GM19193 (cell line): ENCODE data around the gene BCAS3.

Source experiments
- POLR2A ChIP-seq: IDR thresholded peaks from 4 replicates; pipeline ENCODE4 v1.6.1; 2011; ENCODE audit not compliant: insufficient read depth, insufficient read length; ENCODE audit errors: extremely low read depth

The BCAS3 gene

DNA sequence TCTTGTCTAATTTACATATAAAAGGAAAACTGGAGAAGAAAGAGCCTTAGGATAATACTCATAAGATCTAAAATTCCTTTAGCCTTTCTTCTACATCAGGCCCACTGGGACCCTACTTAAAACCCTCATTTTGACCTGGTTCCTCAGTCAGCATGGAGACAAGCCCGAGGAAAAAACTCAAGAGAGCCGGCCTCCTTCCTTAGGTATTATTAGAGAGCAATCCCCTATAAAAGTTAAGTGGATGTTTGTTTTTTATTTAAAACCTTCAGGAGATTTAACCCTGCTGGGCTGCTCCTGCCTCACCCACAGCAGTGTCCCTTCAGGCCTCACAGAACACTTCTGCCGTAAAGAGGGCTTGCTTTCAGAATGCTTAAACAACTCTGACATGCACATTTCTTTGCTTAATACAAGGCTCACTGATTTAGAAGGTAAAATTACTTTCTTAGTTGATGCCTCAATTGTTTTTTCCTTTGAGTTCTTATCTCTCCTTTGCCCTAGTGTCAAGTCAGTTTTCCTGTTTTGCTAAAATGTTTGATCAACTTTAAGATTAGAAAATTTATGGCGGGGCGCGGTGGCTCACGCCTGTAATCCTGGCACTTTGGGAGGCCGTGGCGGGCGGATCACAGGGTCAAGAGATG, 576.4 kb downstream of the BCAS3 start:
- TF ChIP-seq POLR2A = no peak

DNA sequence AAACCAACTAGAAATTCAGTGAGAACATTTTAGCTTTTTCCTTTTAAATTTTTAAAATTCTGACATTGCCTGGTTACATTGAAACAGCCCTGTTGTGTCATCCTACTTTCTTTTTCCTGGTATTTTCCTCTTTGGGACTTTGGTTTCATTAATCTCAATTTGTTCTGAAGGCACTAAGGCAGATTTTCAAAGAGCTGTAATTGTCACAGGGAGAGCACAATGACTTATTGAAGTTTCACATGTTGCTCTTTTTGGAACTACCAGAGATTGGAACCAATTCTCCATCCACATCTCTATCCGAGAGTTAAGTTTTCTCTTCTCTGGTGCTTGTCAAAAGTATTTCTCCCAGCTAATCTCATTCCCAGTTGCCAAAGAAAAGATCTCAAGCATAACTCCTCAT, 577.3 kb downstream of the BCAS3 start:
- TF ChIP-seq POLR2A = no peak

DNA sequence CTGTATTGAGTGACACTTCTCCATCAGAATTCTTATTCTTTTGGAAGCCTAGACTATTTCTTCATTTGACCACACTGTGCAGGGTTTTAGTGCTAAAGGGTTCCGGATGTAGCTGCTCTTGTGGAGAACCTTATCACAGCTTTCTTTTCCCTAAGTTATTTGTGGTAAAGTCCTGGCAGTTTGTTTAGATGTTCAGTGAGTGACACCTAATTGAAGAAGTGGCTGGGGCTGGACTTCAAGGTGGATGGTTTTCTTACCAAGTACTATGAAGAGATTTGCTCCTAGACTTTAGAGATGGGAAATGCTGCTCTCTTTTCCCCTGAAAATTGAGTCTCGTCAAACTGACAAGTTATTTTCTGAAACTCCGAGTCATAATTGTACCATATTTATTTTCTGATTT, 578.0 kb downstream of the BCAS3 start:
- no peak for TF ChIP-seq POLR2A

DNA sequence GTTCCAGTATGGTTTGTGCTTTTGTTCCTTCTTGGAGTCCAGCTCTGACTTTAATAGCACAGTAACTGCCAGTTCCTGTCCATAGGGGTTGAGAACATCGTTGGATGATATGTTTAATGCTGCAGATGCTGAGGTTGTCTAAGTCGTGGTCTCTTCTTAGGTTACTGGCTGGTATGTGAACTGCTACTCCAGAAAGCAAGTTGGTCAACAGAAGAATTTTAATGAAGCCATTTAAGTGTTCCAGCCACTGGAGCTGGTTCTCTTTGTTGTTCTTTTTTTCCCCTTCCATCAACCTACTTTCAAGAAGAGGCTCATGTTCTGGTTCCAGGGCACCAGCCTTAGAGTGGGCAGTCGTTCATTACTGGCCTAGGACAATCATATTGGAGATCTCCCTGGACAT, 581.7 kb downstream of the BCAS3 start:
- TF ChIP-seq POLR2A = no peak

DNA sequence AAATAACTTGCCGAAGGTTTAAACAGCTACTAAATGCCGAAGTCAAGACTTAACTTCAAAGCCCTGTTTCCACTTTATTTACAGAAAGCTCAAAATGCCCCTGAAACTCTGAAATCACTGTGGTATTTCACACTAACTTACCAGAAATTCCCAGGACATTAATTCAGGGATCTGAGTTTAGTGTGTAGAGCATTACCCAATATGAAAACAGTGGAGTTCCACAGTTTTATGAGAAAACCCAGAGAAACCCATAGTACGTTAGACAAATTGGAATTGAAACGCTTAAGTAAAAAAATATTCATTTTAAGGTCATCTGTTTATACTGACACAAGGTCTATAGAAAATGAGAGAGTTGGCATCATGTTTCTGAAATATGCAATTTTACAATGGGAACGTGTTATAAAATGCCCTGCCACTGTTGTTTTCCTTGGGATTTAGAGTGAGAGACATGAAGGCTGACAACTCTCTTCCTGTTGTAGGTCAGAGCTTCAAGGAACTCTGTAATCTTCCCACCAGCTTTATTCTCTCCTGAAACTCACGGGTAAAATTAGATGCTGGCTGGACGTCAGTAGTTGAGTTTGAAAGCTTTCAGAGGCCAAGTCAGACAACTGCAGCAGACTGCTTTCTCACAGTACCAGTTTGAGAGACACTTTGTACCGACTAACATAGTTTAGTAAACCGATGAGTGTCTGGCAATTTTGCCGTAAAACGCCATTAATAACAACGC, 582.6 kb downstream of the BCAS3 start:
- TF ChIP-seq POLR2A = no peak

DNA sequence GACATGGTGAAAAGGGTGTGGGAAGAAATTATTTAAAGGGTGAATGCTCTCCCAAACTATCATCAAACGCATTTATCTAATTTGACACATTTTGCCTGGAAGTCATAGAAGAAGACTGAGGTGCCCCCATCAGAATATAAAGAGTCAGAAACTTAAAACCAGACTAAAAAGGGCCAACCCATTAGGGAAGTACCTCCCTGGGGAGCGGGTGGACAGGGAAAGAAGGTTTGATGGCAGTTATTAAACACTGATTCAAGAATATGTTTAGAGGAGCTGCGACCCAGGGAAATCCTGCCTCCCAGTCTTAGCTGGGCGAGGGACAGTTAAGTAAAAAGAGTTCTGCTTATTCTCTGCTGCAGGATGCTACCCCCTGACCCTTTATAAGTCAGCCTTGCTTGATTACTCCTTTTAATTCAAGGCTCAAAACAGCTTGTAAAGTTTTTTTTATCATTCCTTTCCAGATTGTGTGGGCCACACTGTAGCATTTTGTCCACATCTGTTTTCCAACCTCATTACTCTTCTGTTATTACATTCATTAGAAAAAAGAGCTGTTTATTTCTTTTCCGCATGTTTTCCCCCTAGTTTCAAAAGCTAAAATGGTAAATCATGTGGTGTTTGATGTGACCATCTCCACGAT, 583.5 kb downstream of the BCAS3 start:
- TF ChIP-seq POLR2A = no peak

DNA sequence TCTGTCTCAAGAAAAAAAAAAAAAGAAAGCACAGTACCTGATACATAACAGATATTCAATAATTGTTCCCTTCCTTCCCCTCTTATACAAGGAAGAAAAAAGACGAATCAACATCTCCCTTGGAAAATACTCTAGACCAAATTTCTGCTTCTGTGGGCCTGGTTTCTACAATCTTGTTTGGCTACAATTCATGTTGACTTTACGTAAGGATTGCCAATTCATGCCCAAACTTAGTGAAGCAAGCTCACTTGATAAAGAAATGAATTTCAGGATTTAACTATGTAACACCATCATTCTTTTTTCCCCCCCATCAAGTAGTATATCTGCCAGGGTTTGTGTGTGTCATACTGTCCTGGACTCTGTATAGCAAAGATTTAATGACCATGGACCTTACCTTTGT, 587.7 kb downstream of the BCAS3 start:
- TF ChIP-seq POLR2A = no peak

DNA sequence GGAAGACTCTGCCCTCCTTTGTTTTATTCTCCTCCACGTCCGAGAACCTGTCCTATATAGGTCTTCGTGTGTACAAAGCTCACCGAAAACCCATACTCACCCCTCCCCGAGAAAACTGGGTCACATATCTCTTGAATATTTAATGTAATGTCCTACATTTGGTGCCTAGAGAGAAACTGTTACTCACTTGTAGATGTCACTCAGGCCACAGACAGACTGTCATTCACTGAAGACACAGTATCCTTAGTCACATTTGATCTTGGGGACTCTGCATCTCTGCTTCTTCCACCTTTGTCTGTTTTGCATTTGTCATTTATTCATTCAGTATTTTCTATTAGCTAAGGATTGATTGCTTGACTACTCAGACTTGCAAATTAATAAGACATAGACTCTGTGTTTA, 590.2 kb downstream of the BCAS3 start:
- TF ChIP-seq POLR2A = no peak

DNA sequence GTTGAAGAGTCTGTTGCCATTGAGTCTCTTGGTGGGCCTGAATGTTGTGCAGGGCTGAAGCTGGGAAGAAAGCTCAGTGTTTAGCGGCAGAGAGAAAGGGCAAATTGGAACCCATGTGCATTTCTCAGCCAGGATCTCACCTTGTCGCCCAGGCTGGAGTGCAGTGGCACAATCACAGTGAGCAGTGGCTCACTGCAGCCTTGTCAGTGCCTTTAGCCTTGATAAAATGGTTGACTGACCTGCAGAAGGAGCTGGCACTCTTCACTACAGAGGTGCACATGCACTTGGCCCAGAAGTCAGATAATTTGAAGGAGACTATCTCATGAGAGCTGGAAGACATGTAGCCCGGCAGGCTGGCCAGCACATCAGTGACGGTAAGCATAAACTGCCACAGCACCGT, 597.7 kb downstream of the BCAS3 start:
- no peak for TF ChIP-seq POLR2A

DNA sequence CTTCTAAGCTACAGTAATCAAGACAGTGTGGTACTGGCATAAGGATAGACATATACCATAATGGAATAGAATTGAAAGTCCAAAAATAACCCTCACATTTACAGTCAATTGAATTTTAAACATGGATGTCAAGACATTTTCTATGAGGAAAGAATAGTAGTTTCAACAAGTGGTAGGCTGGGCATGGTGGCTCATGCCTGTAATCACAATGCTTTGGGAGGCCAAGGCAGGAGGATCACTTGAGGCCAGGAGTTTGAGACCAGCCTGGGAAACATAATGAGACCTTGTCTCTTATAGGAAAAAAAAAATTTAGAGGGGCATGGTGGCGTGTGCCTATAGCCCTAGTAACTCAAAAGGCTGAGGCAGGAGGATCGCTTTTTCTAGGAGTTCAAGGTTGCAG, 599.2 kb downstream of the BCAS3 start:
- no peak for TF ChIP-seq POLR2A

DNA sequence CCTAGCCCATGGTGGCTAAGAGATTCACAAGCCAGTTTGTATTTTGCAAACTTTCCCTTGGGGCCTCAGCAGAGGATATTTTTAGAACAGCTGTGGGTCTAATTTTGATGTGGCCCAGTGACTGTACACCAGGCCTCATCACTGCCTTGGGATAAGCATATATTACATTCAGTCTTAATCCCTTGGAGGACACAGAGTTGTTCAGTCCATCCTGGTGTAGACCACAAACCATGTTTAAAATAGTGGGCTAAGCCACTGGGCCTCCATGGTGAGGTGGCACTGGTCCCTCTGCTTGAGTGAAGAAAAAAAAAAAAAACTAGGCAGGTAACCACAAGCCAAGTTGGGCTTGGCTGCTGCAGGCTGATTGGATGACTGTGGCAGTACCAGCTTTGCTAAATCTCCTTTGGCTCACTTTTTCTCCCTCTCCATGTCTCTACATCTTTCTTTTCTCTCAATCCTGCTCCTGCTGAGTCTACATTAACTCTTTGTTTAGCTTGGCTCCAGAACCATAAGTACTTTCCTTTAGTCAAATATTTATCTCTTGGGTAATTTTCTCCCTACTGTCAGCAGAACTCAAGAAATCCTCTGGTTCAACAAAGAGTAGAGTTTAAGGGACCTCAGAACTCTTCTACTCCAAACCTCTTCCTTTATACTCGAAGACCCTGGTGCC, 602.0 kb downstream of the BCAS3 start:
- TF ChIP-seq POLR2A = no peak

DNA sequence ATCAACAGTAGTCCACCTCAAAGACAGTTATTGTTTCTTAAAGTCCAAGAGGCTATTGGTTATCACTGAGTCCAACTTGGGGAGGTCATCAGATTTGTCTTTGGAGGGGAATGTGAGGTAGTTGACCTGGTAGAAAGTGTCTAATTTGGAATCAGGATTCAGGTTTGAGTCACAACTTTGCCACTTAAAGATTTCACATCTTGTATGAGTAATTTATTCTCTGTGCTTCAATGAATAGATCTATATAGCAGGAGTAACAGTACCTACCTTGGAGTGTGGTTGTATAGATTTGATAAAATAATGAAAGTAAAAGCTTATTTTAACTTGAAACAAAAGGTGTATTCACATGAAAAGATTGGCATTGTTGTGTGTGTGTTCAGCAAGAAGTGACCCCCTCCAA, 602.7 kb downstream of the BCAS3 start:
- TF ChIP-seq POLR2A = no peak

DNA sequence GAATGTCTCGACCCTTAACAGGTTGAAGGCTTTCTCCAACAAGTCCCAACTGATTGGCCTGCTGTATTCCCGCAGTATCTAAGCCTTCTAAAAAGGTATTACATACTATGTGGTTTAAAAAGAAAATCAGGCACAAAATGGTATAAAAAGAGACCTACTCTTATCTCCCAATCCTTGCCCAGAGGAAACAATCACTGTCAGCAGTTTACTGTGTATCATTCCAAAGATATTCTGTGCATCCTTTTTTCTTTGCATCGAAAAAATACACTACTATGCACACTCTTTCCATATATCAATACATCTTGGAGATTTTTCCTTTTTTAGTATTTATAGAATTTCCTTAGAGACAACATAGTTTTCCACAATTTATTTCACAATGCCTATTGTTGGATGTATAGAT, 603.2 kb downstream of the BCAS3 start:
- no peak for TF ChIP-seq POLR2A

DNA sequence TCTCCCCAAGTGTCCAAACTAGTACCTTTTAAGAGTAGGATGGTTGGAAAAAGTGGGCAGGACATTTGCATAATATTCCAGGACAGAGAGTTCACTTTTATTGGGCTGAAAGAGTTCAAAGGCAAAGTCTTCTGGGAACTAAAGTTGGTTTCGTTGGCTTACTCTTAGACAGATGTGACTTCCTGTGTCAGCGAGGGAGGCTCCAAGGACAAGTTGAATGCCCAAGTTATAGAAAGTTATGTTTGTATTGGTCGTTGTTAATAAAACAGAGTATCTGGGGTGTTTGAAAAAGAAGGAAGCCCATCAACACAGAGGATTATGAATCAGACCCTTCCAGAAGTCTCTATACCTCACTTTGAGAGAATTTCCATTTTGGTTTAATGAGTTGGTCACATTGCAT, 604.7 kb downstream of the BCAS3 start:
- no peak for TF ChIP-seq POLR2A

DNA sequence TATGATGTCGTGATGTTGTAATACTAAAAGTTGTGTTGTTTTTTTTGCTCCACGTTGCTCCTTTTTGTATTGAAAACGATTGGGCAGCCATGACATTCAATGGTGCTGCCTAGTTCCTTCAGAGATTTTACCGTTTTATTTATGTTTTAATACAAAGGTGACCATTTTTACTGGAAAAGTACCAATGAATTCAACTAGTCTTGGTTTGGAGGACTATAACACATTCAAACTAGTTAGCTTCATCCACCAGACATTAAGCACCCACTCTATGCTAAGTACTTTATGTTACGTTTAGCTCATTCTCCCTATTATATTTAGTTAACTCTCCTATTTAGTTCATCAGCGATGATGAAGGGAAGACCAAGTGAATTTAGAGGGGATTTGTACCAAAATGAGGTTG, 605.4 kb downstream of the BCAS3 start:
- TF ChIP-seq POLR2A = no peak

DNA sequence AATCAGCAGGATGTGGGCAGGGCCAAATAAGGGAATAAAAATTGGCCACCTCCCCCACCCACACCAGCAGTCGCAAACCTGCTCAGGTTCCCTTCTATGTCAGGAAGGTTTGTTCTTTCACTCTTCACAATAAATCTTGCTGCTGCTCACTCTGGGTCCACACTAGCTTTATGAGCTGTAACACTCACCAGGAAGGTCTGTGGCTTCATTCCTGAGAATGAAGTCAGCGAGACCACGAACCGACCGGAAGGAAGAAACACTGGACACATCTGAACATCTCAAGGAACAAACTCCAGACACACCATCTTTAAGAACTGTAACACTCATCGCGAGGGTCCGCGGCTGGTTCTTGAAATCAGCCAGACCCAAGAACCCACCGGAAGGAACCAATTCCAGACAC, 606.5 kb downstream of the BCAS3 start:
- TF ChIP-seq POLR2A = no peak
